Liver (tissue), 3 donors: ENCODE measurements around the gene NFATC4.

Experiments
- CTCF ChIP-seq: fragments of 150-350 bp; IDR thresholded peaks from 2 replicates; pipeline ENCODE4 v1.5.1; 2017; ENCODE audit warnings: improper control_type of control experiment, low read depth, low read length; ENCODE audit not compliant: missing input control
- GABPA ChIP-seq, 2 donors: IDR thresholded peaks in 1 of 2; conservative IDR thresholded peaks in 1 of 2; 2 replicates each; pipeline ENCODE4 v1.6.1; 2016; ENCODE audit warnings: antibody characterized with exemption in 2 of 2, mild to moderate bottlenecking in 1 of 2, moderate library complexity in 1 of 2
- TAF1 ChIP-seq: conservative IDR thresholded peaks from 2 replicates; pipeline ENCODE4 v1.6.1; 2016; ENCODE audit warnings: antibody characterized with exemption, mild to moderate bottlenecking
- YY1 ChIP-seq: IDR thresholded peaks from 2 replicates; pipeline ENCODE4 v1.6.1; 2016; ENCODE audit warnings: antibody characterized with exemption, mild to moderate bottlenecking
- ZBTB33 ChIP-seq: IDR thresholded peaks from 2 replicates; pipeline ENCODE4 v1.6.1; 2016; ENCODE audit warnings: antibody characterized with exemption
- donor health status: healthy.
- donor health status: healthy.

- TF ChIP-seq CTCF, result no peak
- no peak for TF ChIP-seq ZBTB33
- TF ChIP-seq TAF1, result no peak
- no peak for TF ChIP-seq YY1
- no peak for TF ChIP-seq GABPA (IDR thresholded peaks at IDR 0.05 in 1 of 2, conservative IDR thresholded peaks at IDR 0.05 in 1 of 2)
Measured at GRCh38 chr14:24401810-24402702, 34.1 kb downstream of the NFATC4 start.
